ENCODE data around the gene CC2D2A.

The CC2D2A gene

GRCh38 chr4:15438939-15439524 lies 30.6 kb upstream of the CC2D2A start:
- no peak overlapping the region for H3K4me3 ChIP-seq (ENCODE audit: low read depth, low read length)
- no peak for TF ChIP-seq MAX (IDR thresholded peaks at IDR 0.05; ENCODE audit: low read depth, low read length)
- TF ChIP-seq POLR2A (IDR thresholded peaks at IDR 0.05; ENCODE audit: extremely low read depth, insufficient read length): no peak
- TF ChIP-seq MYC (IDR thresholded peaks at IDR 0.05; ENCODE audit: low read depth, low read length): no peak
- TF ChIP-seq CTCF (IDR thresholded peaks at IDR 0.05; ENCODE audit: low read depth, low read length): no peak
- DNase-seq (ENCODE audit: low read depth): no peak

GRCh38 chr4:15443371-15444160 lies 26.1 kb upstream of the CC2D2A start:
- TF ChIP-seq POLR2A (IDR thresholded peaks at IDR 0.05; ENCODE audit: extremely low read depth, insufficient read length) (no peak), MAX (IDR thresholded peaks at IDR 0.05; ENCODE audit: low read depth, low read length) (no peak), MYC (IDR thresholded peaks at IDR 0.05; ENCODE audit: low read depth, low read length) (no peak), CTCF (IDR thresholded peaks at IDR 0.05; ENCODE audit: low read depth, low read length) (no peak)
- H3K4me3 ChIP-seq (ENCODE audit: low read depth, low read length): no peak overlapping the region
- DNase-seq (ENCODE audit: low read depth): no peak

GRCh38 chr4:15444276-15444675 lies 25.4 kb upstream of the CC2D2A start:
- TF ChIP-seq CTCF (IDR thresholded peaks at IDR 0.05; ENCODE audit: low read depth, low read length): no peak
- no peak for TF ChIP-seq MYC (IDR thresholded peaks at IDR 0.05; ENCODE audit: low read depth, low read length)
- no peak for TF ChIP-seq POLR2A (IDR thresholded peaks at IDR 0.05; ENCODE audit: extremely low read depth, insufficient read length)
- TF ChIP-seq MAX (IDR thresholded peaks at IDR 0.05; ENCODE audit: low read depth, low read length): no peak
- no peak for DNase-seq (ENCODE audit: low read depth)
- H3K4me3 ChIP-seq (ENCODE audit: low read depth, low read length): no peak overlapping the region

GRCh38 chr4:15444879-15445547 lies 24.7 kb upstream of the CC2D2A start:
- DNase-seq (ENCODE audit: low read depth): no peak

More at GRCh38 chr4:15444879-15445547, 24.7 kb upstream of the CC2D2A start:
- no peak overlapping the region for H3K4me3 ChIP-seq (ENCODE audit: low read depth, low read length)
- TF ChIP-seq CTCF (IDR thresholded peaks at IDR 0.05; ENCODE audit: low read depth, low read length): no peak
- TF ChIP-seq MAX (IDR thresholded peaks at IDR 0.05; ENCODE audit: low read depth, low read length): no peak
- TF ChIP-seq MYC (IDR thresholded peaks at IDR 0.05; ENCODE audit: low read depth, low read length): no peak
- no peak for TF ChIP-seq POLR2A (IDR thresholded peaks at IDR 0.05; ENCODE audit: extremely low read depth, insufficient read length)
